G401 (cell line): ENCODE results near the gene SUPT20HL2. TPM values are rescaled to one million over a fixed set of nuclear protein-coding genes. Genes with fewer than 3 reads are reported as not detected.
"Not testable (repeated sequence)": the region's sequence is repeated elsewhere in the genome, so short reads cannot be mapped to it uniquely, and the experiment has no call there.

Source experiments
- DNase-seq: peaks from one replicate; pipeline ENCODE4 v3.0.0-alpha.2; 2015; ENCODE audit warnings: low spot score
- in situ Hi-C: cut with HindIII; loops from 2 replicates; pipeline ENCODE4 v1.10.0; 2016; ENCODE audit warnings: low sequenced_read_pairs, mixed read lengths
- total RNA-seq: library from RNA; depleted of rRNA; stranded (reverse); fragments of >200 nt; shearing (Covaris generic); gene quantifications from 2 replicates; pipeline ENCODE4 v1.2.3, GENCODE V29; 2014

Gene SUPT20HL2
- total RNA-seq, 1 experiment from 2014 or later, result not detected

DNA sequence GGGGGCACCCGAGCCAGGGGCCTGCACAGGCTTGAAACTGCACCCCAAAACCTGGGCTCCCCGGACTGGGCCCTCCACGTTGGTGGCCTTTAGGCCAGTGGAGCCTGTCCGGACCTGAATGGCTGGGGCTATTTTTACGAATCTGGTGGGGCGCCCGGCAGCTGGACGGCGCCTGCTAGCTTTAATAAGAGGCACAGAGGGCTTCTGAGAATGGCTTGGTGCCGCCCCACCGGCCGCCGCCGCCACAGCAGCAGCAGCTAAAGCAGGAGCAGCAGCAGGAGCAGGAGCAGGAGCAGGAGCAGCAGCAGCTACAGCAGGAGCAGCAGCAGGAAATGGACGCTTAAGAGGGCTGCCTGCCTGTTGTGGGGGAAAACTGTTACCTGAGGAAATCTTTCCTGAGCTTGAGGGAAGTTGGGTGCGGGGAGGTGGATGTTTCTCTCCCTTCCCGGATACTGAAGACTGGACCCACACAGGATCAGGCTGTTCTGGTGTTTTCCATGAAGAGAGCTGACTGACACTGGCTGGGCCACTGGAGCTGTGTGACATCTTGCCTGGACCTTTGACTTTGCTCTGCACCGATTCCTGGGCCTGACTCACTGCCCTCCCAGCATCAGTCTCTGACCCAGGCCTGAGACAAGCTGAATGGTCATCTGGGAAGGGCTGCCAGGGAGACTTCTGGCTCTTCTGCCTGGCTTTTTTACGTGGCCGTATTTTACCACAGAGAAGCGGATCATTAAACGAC is 2.2 kb downstream of the SUPT20HL2 start:
- DNase-seq, in situ Hi-C loops: not testable (repeated sequence)

GRCh38 chrX:24310916-24311315 is 3.0 kb downstream of the SUPT20HL2 start:
- in situ Hi-C loops, DNase-seq: not testable (repeated sequence)

DNA sequence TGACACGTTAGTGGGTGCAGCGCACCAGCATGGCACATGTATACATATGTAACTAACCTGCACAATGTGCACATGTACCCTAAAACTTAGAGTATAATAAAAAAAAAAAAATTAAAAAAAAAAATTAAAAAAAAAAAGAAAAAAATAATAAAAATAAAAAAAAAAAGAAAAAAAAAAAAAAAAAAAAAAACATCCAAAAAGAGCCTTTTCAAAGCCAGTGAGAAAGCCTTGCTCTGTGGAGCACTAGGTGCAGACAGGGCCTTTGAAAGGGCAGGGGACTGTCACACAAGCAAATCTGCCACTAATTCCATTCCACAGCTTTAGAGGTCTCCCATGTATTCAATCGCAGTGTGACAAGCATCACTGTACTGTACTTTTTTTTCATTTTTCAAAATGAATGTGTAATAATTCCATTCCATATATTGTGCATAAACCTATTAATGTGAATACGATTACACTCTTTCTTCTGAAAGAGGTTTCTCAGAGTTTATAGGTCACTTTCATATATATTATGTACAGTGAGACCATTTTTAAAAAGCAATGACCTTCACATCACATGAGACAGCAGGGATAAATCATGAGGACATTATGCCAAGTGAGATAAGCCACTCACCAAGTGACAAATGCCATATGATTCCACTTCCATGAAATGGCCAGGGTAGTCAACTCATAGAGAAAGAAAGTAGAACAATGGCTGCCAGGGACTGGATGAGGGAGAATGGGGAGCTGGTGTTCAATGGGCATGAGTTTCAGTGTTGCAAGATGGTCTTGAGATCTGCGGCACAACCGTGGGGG is 4.1 kb downstream of the SUPT20HL2 start:
- in situ Hi-C loops, DNase-seq: not testable (repeated sequence)

- DNase-seq, in situ Hi-C loops: not testable (repeated sequence)
Measured at GRCh38 chrX:24308803-24309202, 5.1 kb downstream of the SUPT20HL2 start.

DNA sequence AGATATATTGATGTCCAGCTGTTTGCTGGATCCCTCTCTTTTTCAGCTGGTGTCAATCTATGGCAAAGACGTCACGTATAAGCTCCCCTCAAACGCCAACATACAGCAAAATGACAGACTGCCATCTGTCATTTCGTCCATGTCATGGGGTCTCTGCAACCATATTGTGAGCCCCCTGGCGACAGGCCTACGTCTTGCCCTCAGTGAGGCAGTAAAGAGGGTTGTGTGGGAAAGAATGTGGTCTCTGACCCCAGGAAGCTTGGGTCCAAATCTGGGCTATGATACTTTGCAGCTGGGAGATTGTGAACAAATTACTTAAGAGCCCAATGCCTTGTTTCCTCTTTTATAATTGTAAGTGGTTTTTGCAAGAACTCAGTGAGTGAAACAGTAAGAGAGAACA is 7.4 kb downstream of the SUPT20HL2 start:
- in situ Hi-C loops, result no loop called here
- DNase-seq, result no peak

GRCh38 chrX:24305905-24306304 is 8.0 kb downstream of the SUPT20HL2 start:
- in situ Hi-C loops, result no loop called here
- DNase-seq, result no peak

- in situ Hi-C loops, result no loop called here
- DNase-seq, result no peak
Measured at GRCh38 chrX:24301806-24302205, 12.1 kb downstream of the SUPT20HL2 start.

GRCh38 chrX:24301060-24301459 is 12.8 kb downstream of the SUPT20HL2 start:
- DNase-seq, result no peak
- in situ Hi-C loops, result no loop called here

DNA sequence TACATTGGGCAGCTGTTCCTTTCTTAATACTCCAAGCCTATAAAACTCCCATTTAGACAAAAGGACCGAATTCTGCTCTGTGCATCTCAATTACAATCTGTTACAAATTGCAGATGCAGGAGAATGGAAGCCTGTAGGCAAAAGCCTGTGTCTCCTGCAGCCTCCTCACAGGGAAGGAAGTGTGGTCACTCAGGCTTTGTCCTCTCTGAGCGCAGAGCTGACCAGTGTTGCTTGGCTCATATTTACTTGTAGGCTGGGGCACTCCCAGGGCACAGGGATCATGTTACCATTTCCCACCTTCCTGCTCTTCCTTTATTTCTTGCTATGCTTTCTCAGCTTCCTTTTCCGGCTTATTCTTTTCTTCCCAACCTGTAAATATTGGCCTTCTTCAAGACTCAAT is 15.7 kb downstream of the SUPT20HL2 start:
- in situ Hi-C loops, result no loop called here
- no peak for DNase-seq

GRCh38 chrX:24294619-24295018 is 19.2 kb downstream of the SUPT20HL2 start:
- in situ Hi-C loops, result no loop called here
- no peak for DNase-seq

DNA sequence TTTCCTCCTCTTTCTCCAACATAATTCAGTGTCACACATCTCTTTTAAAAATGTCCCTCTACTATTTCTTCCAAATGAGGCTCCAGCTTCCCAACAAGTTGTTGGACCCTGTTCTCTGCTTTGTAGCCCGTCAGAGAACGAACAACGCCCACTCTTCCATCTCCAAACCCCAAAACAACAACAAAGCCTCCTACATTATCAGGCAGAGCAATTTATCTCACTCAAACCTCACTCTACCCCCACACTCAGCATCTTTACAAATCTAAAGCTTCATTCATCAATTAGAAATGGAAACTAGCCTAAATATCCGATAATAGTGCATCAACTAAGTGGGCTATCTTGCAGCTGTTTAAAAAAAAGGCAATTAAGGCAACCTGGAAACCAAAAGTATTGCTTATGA is 20.5 kb downstream of the SUPT20HL2 start:
- in situ Hi-C loops, result no loop called here
- no peak for DNase-seq

- in situ Hi-C loops, result no loop called here
- no peak for DNase-seq
Measured at GRCh38 chrX:24292353-24292752, 21.5 kb downstream of the SUPT20HL2 start.

- DNase-seq, result no peak
- in situ Hi-C loops, result no loop called here
Measured at GRCh38 chrX:24285082-24285481, 28.8 kb downstream of the SUPT20HL2 start.

GRCh38 chrX:24283127-24283794 is 30.6 kb downstream of the SUPT20HL2 start:
- in situ Hi-C loops, result no loop called here
- no peak for DNase-seq

DNA sequence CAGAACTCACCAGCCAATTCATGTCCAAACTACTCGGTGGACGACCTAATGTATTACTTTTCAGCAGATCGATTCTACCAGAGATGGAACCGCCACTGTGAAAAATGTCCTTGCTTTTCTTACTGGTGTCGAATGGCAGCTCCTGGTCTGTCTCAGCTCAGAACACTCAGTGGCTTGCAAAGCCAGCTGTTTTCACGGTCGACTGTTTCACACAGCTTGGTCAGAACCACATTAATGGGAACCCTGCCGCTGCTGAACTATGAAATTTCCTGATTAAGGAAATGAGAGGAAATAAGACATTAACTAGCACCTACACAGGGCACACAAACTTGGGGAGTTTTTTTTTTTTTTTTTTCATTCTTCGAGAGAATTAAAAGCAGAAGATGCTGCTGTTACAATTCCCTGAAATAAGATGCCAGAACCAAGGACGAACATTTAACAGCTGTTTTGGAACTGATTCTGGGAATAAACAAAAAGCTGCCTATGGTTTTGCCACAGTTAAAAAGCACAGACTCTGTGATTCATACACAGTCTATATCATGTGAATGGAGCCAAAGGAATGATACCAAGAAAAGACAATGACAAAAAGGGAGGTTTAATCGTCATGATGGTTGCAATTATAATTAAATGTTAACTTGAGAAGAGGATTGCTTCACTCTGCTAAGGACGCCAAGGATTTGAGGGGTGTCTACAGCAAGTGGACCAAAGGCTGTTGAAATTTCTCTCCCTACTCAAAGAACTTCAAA is 31.3 kb downstream of the SUPT20HL2 start:
- DNase-seq, result no peak
- in situ Hi-C loops, result no loop called here

GRCh38 chrX:24277405-24277804 is 36.5 kb downstream of the SUPT20HL2 start:
- no peak for DNase-seq
- in situ Hi-C loops, result no loop called here

DNA sequence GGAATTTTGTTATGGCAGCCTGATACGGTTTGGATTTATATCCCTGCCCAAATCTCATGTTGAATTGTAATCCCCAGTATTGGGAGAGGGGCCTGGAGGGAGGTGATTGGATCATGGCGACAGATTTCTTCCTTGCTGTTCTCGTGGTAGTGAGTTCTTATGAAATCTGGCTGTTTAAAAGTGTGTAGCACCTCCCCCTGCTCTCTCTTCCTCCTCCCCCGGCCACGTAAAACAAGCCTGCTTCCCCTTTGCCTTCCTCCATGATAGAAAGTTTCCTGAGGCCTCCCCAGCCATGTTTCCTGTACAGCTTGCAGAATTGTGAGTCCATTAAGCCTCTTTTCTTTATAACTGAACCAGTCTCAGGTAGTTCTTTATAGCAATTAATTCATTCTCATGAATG is 37.9 kb downstream of the SUPT20HL2 start:
- no peak for DNase-seq
- in situ Hi-C loops, result no loop called here

DNA sequence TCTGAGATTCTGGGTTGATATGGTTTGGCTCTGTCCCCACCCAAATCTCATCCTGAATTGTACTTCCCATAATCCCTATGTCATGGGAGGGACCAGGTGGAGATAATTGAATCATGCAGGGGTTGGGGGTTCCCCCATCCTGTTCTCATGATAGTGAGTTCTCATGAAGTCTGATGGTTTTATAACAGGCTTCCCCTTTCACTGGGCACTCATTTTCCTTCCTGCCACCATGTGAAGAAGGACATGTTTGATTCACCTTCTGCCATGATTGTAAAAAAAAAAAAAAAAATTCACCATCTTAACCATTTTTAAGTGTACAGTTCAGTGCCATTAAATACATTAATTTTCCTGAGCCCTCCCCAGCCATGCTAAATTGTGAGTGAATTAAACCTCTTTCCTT is 42.6 kb downstream of the SUPT20HL2 start:
- in situ Hi-C loops, result no loop called here
- no peak for DNase-seq

DNA sequence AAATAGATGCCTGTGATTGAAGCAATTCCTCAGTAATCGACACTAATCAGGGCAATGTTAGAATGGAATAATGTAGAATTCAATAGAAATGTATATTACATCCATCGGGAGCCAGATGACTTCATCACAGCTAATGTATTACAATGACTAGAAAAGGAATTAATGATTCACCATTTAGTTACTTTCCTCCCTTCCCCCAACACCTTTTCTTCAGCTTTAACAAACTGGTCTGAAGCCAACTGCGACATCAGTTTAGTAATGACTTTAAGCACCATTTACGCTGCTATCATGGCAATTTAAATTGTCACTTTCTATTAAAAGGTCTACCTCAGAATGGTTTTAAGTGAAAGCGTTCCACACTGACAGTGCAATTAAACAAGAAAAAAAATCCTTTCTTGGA is 45.1 kb downstream of the SUPT20HL2 start:
- in situ Hi-C loops, result no loop called here

More for the DNA sequence above, 45.1 kb downstream of the SUPT20HL2 start:
- DNase-seq, result no peak
